K562 (cell line): ENCODE data around the gene MPPED2. TPM values are rescaled to one million over a fixed set of nuclear protein-coding genes. Genes with fewer than 3 reads are reported as not detected.

Source experiments
- ATAC-seq: fragments of 200-7000 bp; cut with Tn5 transposase; 3 replicates; pipeline ENCODE4 v1.9.1; 2020; ENCODE audit warnings: moderate library complexity
- BruUV-seq: library from RNA; stranded (reverse); fragments of 400-500 nt; replicated peaks from 2 replicates; lab custom pipeline; 2021; lab: Mats Ljungman, UMichigan
- CTCF ChIA-PET: fragments of 300-600 bp; formaldehyde crosslinking; extraction: SDS; loops from one replicate; lab custom pipeline; 2021; ENCODE audit warnings: low intra/inter-chr PET ratio; lab: Yijun Ruan, JAX
- POLR2A ChIA-PET: fragments of 300-600, 350-650 bp; sonication (Branson Sonifier 250); formaldehyde crosslinking; extraction: SDS; loops from one replicate; lab custom pipeline; 2021; ENCODE audit warnings: antibody characterized with exemption, inconsistent platforms; lab: Yijun Ruan, JAX
- DNase-seq, 4 experiments: peaks; one replicate each; pipeline versions ENCODE4 v3.0.0 to v3.0.0-alpha.2; 2011 to 2018; ENCODE audit warnings: low spot score in 3 of 4, mixed read lengths in 3 of 4; ENCODE audit errors: extremely low read depth in 1 of 4
- FAIRE-seq: peaks from 2 replicates; lab custom pipeline; 2011; peaks lifted over from hg19 to GRCh38; lab: Jason Lieb, UNC
- H2AFZ ChIP-seq: 2 replicates; pipeline ENCODE4 v1.6.0; 2011; ENCODE audit warnings: low read depth, low read length, control low read depth, inconsistent platforms
- H3K27ac ChIP-seq: fragments of 200-600 bp; 3 replicates; pipeline ENCODE4 v1.8.0; 2011; ENCODE audit warnings: low read depth, mild to moderate bottlenecking, control low read depth, inconsistent platforms, low read length, moderate library complexity, mixed read lengths; ENCODE audit errors: extremely low read depth
- H3K27me3 ChIP-seq, 2 experiments: fragments of 300-600 bp in 1 of 2; 2 replicates in 1 of 2; 3 replicates in 1 of 2; pipeline versions ENCODE4 v1.6.0 to v1.8.0; 2011; ENCODE audit warnings: inconsistent platforms in 2 of 2, low read length in 2 of 2, mild to moderate bottlenecking in 1 of 2, mixed read lengths in 1 of 2, moderate library complexity in 1 of 2; ENCODE audit not compliant: control insufficient read depth in 2 of 2, insufficient read depth in 2 of 2
- H3K36me3 ChIP-seq: fragments of 300-600 bp; 3 replicates; pipeline ENCODE4 v1.8.0; 2011; ENCODE audit warnings: mild to moderate bottlenecking, low read length, inconsistent platforms; ENCODE audit not compliant: control insufficient read depth, insufficient read depth
- H3K4me1 ChIP-seq, 2 experiments: fragments of 200-600 bp in 1 of 2; replicated peaks in 1 of 2; 2 replicates in 1 of 2; 3 replicates in 1 of 2; pipeline versions ENCODE4 v1.5.1 to v1.8.0; 2011; ENCODE audit warnings: inconsistent platforms in 2 of 2, low read length in 2 of 2, mild to moderate bottlenecking in 1 of 2, mixed read lengths in 1 of 2, moderate library complexity in 1 of 2; ENCODE audit not compliant: control insufficient read depth in 2 of 2, insufficient read depth in 2 of 2
- H3K4me2 ChIP-seq: 2 replicates; pipeline ENCODE4 v1.6.1; 2011; ENCODE audit warnings: low read length, control low read depth, inconsistent platforms, mixed read lengths; ENCODE audit not compliant: insufficient read depth
- H3K4me3 ChIP-seq: fragments of 200-600 bp; sonication (generic), shearing (Covaris generic); 2 replicates; pipeline ENCODE4 v1.5.1; 2016; ENCODE audit warnings: control low read depth, inconsistent platforms
- H3K79me2 ChIP-seq: fragments of 200-600 bp; 3 replicates; pipeline ENCODE4 v1.8.0; 2011; ENCODE audit warnings: low read length, inconsistent platforms; ENCODE audit not compliant: control insufficient read depth, insufficient read depth
- H3K9ac ChIP-seq, 2 experiments: 2 replicates each; pipeline versions ENCODE4 v1.6.0 to v1.6.1; 2011; ENCODE audit warnings: low read depth in 2 of 2, low read length in 2 of 2, control low read depth in 1 of 2, inconsistent platforms in 1 of 2, mild to moderate bottlenecking in 1 of 2, mixed read lengths in 1 of 2; ENCODE audit not compliant: insufficient read depth in 1 of 2
- H3K9me1 ChIP-seq: one replicate; pipeline ENCODE4 v1.6.0; 2011; ENCODE audit warnings: inconsistent platforms, mild to moderate bottlenecking, low read length, moderate library complexity; ENCODE audit not compliant: control insufficient read depth, insufficient read depth
- H3K9me3 ChIP-seq: replicated peaks from 2 replicates; pipeline ENCODE4 v1.5.1; 2011; ENCODE audit warnings: low read depth, low read length, inconsistent platforms; ENCODE audit not compliant: control insufficient read depth, insufficient read depth
- H4K20me1 ChIP-seq: replicated peaks from 2 replicates; pipeline ENCODE4 v1.6.1; 2011; ENCODE audit warnings: low read length, inconsistent platforms, mixed read lengths; ENCODE audit not compliant: control insufficient read depth, insufficient read depth
- ARID4B ChIP-seq: sonication (generic); formaldehyde crosslinking; IDR thresholded peaks from 2 replicates; pipeline ENCODE4 v1.8.0; 2022; ENCODE audit warnings: mild to moderate bottlenecking, missing genetic modification reagents
- CSDE1 ChIP-seq, 2 experiments: fragments of 450-650 bp; IDR thresholded peaks; 2 replicates each; pipeline ENCODE4 v1.6.1; 2016; ENCODE audit warnings: mild to moderate bottlenecking in 1 of 2
- EHMT2 ChIP-seq: fragments of 450-650 bp; IDR thresholded peaks from 2 replicates; pipeline ENCODE4 v1.6.1; 2018; ENCODE audit warnings: antibody characterized with exemption
- MEIS2 ChIP-seq: fragments of 450-650 bp; IDR thresholded peaks from 2 replicates; pipeline ENCODE4 v1.6.1; 2014; ENCODE audit warnings: mild to moderate bottlenecking; ENCODE audit not compliant: partially characterized antibody
- MXD1 ChIP-seq: fragments of 250-450 bp; sonication (Bioruptor Pico); IDR thresholded peaks from 2 replicates; pipeline ENCODE4 v1.8.0; 2021; ENCODE audit warnings: borderline replicate concordance, mild to moderate bottlenecking, moderate library complexity; ENCODE audit not compliant: poor library complexity, severe bottlenecking
- NELFE ChIP-seq: IDR thresholded peaks from 2 replicates; pipeline ENCODE4 v1.6.1; 2011; ENCODE audit warnings: mild to moderate bottlenecking; ENCODE audit not compliant: insufficient read depth, insufficient read length
- POLR2B ChIP-seq: fragments of 450-650 bp; IDR thresholded peaks from 2 replicates; pipeline ENCODE4 v1.6.1; 2018; ENCODE audit warnings: low read depth; ENCODE audit not compliant: partially characterized antibody
- RB1 ChIP-seq: fragments of 450-650 bp; IDR thresholded peaks from 2 replicates; pipeline ENCODE4 v1.6.1; 2017; ENCODE audit warnings: low read depth, mild to moderate bottlenecking
- SAP30 ChIP-seq: fragments of 200-600 bp; sonication (generic); IDR thresholded peaks from 2 replicates; pipeline ENCODE4 v1.6.1; 2012; ENCODE audit warnings: borderline replicate concordance, low read depth, mild to moderate bottlenecking, moderate library complexity, low read length, control low read depth, inconsistent platforms; ENCODE audit not compliant: insufficient read depth, poor library complexity, severe bottlenecking
- SRSF7 ChIP-seq: fragments of 200-400 bp; formaldehyde crosslinking; optimal IDR thresholded peaks from 2 replicates; pipeline ENCODE3; 2017; ENCODE audit warnings: mild to moderate bottlenecking, low read depth, low read length
- TOE1 ChIP-seq, 2 experiments: fragments of 450-650 bp in 1 of 2; sonication (generic) in 1 of 2; formaldehyde crosslinking in 1 of 2; IDR thresholded peaks; 2 replicates each; pipeline versions ENCODE4 v1.7.1 to v1.8.0; 2016 to 2022; ENCODE audit warnings: borderline replicate concordance in 2 of 2, mild to moderate bottlenecking in 2 of 2, antibody characterized with exemption in 1 of 2, inconsistent platforms in 1 of 2, low read depth in 1 of 2, missing genetic modification reagents in 1 of 2, moderate library complexity in 1 of 2
- ZNF124 ChIP-seq: sonication (generic); formaldehyde crosslinking; IDR thresholded peaks from 2 replicates; pipeline ENCODE4 v1.8.1; 2022; ENCODE audit warnings: missing genetic modification reagents
- ZNF184 ChIP-seq: sonication (generic); formaldehyde crosslinking; IDR thresholded peaks from 2 replicates; pipeline ENCODE4 v1.5.0; 2020; ENCODE audit warnings: missing genetic modification reagents
- ZNF263 ChIP-seq: sonication (generic); formaldehyde crosslinking; IDR thresholded peaks from 2 replicates; pipeline ENCODE4 v1.8.0; 2022; ENCODE audit warnings: mild to moderate bottlenecking, missing genetic modification reagents, borderline replicate concordance
- WGBS: fragments of 100-300 bp; shearing (Covaris generic); methylation state at CpG from one replicate; pipeline ENCODE4 v1.1.6; 2016; ENCODE audit warnings: low coverage, mixed read lengths; ENCODE audit not compliant: insufficient coverage; ENCODE audit errors: missing lambda C conversion rate; 5-methylcytosine and 5-hydroxymethylcytosine counted together
- in situ Hi-C: fragments of 300-500 bp; cut with MboI; formaldehyde crosslinking; loops from 4 replicates; pipeline ENCODE4 v1.15.0; 2018; ENCODE audit warnings: inconsistent platforms, mixed read lengths
- intact Hi-C: fragments of 100-400 bp; cut with micrococcal nuclease; formaldehyde crosslinking; loops from 2 replicates; pipeline ENCODE4 v1.14.2; 2022
- polyA plus RNA-seq, 8 experiments: library from polyadenylated mRNA; depleted of rRNA in 4 of 8; stranded (reverse) in 5 of 8; unstranded in 3 of 8; fragments of >200 nt; fragmentation: Nextera tagmentation in 2 of 8; fragmentation: Illumina TruSeq in 1 of 8; extraction: Ambion mirVana in 2 of 8; extraction: Trizol in 1 of 8; gene quantifications; 2 replicates each; pipeline versions ENCODE4 v1.2.1 to v1.2.3, GENCODE V29; 2011 to 2014; ENCODE audit warnings: inconsistent platforms in 1 of 8, missing spikeins in 1 of 8
- total RNA-seq, 7 experiments: library from RNA; depleted of rRNA in 6 of 7; stranded (reverse); fragments of >200 nt in 6 of 7; fragmentation: Illumina TruSeq in 2 of 7; extraction: Trizol in 2 of 7; gene quantifications; 2 replicates each; pipeline versions ENCODE4 v1.2.1 to v1.2.3, GENCODE V29; 2011 to 2021; ENCODE audit warnings: low replicate concordance in 1 of 7
- TF ChIP-seq, protein P1 (sequence below): IDR thresholded peaks from 3 replicates; pipeline ENCODE4 v1.6.1; 2011; ENCODE audit warnings: borderline replicate concordance, mild to moderate bottlenecking, moderate library complexity; ENCODE audit not compliant: insufficient read length; ENCODE audit errors: extremely low read depth

Gene MPPED2
- total and polyA plus RNA-seq, 9 of the 15 experiments (the other 6 are each of a cell fraction or from before 2014, with no cell fraction given), result not detected

DNA sequence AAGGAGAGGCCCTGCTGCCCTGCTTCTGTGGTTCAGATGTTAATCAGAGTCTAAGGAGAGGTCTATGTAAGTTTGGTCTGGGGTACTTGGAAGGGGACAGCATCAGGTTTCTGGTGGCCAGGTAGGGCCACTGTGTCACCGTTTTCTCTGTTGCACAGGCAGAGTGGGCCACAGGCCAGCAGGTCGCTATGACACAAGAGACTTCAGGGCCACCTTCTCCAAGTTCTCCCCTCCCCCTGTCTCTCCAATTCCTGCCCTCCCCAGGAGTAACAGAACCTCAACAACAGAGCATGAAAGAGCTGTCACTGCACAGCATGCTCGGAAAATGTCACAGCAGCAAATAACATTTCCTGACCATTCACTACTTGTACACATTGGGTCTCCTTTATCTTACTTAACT is 58.6 kb downstream of the MPPED2 start:
- intact Hi-C loops (no loop called here), in situ Hi-C loops (no loop called here)
- H3K4me1 ChIP-seq, result no peaks in the 10 kb centered on the region
- H3K27me3 ChIP-seq, result no peaks in the 10 kb centered on the region
- H3K79me2 ChIP-seq, result no peaks in the 10 kb centered on the region
- H2AFZ ChIP-seq, result no peak overlapping the region
- DNase-seq, result no peak
- H3K27ac ChIP-seq, result no peak overlapping the region
- no peaks in the 10 kb centered on the region for H3K9me3 ChIP-seq
- no peaks in the 10 kb centered on the region for H4K20me1 ChIP-seq
- WGBS, result 0% methylated on average over 3 of the region's 3 CpGs
- no peak overlapping the region for H3K4me3 ChIP-seq
- no peaks in the 10 kb centered on the region for H3K9me1 ChIP-seq
- TF ChIP-seq ZNF263 (CRISPR knock-in tag), result no peak
- no peak for TF ChIP-seq ZNF184 (CRISPR knock-in tag)
- no peak for TF ChIP-seq TOE1 (IDR thresholded peaks at IDR 0.05; ENCODE audit: borderline replicate concordance)
- TF ChIP-seq TOE1 (CRISPR knock-in tag; IDR thresholded peaks at IDR 0.05; ENCODE audit: borderline replicate concordance, low read depth), result no peak
- no peak for TF ChIP-seq NELFE
- TF ChIP-seq MEIS2, result no peak
- no peak for TF ChIP-seq POLR2B
- TF ChIP-seq SAP30, result no peak
- TF ChIP-seq, protein P1, sequence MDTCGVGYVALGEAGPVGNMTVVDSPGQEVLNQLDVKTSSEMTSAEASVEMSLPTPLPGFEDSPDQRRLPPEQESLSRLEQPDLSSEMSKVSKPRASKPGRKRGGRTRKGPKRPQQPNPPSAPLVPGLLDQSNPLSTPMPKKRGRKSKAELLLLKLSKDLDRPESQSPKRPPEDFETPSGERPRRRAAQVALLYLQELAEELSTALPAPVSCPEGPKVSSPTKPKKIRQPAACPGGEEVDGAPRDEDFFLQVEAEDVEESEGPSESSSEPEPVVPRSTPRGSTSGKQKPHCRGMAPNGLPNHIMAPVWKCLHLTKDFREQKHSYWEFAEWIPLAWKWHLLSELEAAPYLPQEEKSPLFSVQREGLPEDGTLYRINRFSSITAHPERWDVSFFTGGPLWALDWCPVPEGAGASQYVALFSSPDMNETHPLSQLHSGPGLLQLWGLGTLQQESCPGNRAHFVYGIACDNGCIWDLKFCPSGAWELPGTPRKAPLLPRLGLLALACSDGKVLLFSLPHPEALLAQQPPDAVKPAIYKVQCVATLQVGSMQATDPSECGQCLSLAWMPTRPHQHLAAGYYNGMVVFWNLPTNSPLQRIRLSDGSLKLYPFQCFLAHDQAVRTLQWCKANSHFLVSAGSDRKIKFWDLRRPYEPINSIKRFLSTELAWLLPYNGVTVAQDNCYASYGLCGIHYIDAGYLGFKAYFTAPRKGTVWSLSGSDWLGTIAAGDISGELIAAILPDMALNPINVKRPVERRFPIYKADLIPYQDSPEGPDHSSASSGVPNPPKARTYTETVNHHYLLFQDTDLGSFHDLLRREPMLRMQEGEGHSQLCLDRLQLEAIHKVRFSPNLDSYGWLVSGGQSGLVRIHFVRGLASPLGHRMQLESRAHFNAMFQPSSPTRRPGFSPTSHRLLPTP, result no peak
- TF ChIP-seq ARID4B, result no peak
- TF ChIP-seq SRSF7, result no peak
- TF ChIP-seq EHMT2, result no peak
- no peak for TF ChIP-seq CSDE1 (IDR thresholded peaks at IDR 0.05)
- TF ChIP-seq MXD1 (CRISPR knock-in tag), result no peak
- TF ChIP-seq RB1, result no peak
- no peak for TF ChIP-seq ZNF124 (CRISPR knock-in tag)
- no peak for FAIRE-seq
- peak; percentile 25; the same call in 1 of the 3 replicates for ATAC-seq
- ChIA-PET POLR2A (no interaction called here), CTCF (no interaction called here)
- H3K36me3 ChIP-seq, result no peaks in the 10 kb centered on the region
- no peak overlapping the region for H3K4me2 ChIP-seq
- BruUV-seq, result no TSS peak
- no peak overlapping the region for H3K9ac ChIP-seq
